CD4-positive, alpha-beta T cell treated with Interleukin-21 for 1 hour (primary cell): Measurements from ENCODE around the gene NUP205.
"Not testable (repeated sequence)": the region's sequence is repeated elsewhere in the genome, so short reads cannot be mapped to it uniquely, and the experiment has no call there.

Experiments used
- DNase-seq: peaks from one replicate; pipeline ENCODE4 v3.0.0-alpha.2; 2020

NUP205 gene

DNA sequence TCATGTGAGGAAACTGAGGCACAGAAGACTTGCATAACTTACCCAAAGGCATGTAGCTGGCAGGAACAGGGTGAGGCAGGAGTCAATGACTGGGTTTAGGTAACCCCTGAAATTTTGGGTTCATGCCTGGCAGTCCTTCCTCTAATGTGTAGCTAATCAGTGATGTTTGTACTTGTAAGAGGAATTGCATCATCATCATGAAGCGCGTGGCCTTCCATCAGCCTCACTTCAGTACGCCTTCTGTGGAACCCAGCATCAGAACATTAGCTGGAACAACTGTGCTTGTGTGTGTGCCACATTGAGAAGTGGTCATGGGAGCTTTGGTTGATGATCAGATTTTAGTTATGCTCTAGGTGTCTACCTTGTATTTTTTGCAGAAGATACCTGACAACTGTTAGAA lies 86.4 kb downstream of the NUP205 start:
- no peak for DNase-seq

DNA sequence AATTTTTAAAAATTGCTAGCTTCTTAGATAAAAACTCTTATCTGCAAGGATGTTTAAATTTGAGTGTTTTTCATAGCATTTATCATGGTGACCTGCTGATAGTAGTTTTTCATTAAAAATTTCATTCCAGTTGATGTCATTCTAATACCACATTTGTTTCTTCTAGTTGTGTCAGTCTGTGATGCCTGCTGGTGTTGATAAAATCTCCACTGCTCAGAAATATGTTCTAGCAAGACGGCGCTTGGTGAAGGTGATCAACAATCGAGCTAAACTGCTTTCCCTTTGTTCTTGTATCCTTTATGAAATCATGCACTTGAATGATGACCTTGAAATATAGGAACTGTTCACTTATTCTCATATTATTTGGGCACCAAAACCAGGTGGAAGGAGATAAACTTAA lies 87.0 kb downstream of the NUP205 start:
- no peak for DNase-seq

DNA sequence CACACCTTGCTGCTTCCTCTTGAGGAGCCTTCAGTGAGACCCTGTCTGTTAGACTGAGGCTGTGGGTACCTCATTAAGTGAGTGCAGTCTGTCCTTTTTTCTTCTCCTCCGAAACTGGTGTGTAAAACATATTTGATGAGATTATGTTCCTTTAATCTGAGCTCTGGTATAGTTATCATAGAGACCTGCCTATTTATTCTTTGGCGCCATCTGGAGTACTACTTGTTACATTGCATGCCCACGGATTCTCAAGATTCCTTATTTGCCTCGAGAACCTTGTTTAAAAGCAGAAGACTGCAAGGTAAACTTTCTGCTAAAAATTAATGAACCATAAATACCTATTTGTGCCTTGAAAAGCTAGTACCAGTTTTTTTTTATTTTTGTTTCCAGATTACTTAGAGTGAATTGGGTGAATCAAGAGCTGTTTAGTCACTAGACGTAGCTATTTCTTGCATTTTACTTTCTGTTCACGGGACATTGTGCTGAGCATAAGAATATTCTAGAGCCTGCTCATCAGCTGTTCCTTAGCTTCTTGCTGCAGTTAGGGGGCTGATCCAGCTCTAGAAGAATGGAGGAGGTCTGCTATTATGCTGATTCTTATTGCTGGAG lies 87.7 kb downstream of the NUP205 start:
- DNase-seq, result peak; percentile 57

DNA sequence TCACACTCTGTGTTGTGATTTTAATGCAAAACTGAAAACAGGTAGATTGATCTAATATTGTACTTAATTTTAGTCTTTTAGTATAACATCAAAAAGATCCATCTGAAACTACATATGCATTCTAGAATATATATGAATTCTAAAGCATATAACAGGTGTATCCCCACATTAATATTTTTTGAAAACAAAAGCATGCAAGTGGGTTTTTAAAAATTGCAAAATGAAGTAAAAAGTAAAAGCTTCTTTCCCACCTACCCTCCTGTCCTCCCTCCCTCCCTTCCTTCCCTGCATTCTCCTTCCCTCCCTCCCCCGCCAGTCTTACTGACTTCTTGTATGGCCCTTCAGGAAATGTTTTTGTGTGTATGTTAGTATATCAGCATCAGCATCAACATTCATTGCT lies 90.0 kb downstream of the NUP205 start:
- DNase-seq, result no peak

DNA sequence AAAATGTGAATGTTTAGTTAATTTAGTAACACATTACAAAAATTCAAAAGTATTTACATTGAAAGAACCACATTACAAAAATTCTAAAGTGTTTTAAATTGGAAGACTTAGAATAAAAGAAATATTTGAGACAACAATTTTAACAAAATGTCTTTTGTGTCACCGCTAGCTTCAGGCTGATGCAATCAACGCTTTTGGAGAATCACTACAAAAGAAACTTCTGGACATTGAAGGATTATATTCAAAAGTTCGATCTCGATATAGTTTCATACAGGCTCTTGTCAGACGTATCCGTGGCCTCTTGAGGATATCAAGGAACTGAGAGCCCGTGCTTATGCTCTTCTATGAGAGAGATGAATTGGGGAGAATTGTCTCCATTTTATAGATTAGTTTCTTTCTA lies 90.5 kb downstream of the NUP205 start:
- DNase-seq, result no peak

DNA sequence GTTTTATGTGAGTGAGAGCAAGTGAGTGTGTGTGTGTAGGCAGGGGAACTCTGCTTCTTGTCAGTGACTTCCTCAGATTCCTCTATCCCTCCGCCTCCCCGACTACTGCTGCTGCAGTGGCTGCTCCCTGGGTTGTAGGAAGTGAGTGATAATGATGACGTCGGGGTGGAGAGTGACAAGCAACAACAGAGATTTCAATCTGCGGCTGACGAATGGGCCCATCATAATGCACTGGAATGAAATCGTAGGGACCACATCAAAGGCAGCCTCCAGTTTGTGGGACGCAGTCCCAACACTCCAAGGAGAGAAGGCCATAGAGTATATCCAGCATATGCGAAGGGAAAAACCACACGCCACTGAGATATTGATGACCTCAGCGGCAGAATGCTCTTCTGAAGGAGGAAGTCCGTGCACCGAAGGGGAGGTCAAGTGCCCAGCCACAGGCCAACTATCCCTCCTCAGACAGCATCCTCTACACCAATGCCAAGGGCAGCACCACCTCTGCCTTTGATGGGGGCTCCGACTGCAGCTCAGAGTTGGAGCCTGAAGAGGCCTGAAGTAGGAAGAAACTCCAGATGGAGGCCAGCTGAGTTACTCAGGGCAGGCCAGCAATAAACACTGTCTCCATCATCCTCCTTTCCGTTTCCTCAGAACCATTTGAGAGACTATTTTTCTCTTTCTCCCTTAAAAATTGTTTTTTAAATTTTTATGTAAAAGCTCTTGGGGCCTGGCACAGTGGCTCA lies 93.3 kb downstream of the NUP205 start:
- DNase-seq, result no peak

DNA sequence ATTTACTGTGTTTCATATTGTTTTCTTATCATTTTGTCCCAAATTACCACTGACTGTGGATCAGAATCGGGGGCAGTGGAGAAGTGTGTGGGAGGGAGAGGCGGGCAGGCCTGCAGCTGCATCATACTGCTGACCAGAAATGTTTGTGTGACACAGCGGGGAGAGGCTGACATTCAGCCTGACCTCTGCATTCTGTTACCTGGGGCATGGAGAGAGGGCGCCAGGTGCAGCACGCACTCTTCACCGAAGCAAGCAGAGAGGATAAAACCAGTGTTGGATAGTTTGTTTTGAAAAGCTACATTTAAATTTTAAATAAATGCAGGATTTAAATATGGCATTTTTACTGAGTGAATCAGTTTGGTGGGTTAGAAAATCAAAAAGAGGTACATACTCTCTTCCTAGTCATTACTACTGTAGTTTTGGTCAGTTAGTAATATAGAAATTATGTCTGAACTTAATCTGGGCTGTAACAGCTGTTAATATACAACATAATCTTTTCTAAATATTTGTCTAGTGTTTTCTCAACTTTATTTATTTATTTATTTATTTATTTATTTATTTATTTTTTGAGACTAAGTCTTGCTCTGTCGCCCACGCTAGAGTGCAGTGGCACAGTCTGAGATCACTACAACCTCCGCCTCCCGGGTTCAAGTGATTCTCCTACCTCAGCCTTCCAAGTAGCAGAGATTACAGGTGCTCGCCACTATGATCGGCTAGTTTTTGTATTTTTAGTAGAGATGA lies 95.8 kb downstream of the NUP205 start:
- no peak for DNase-seq

DNA sequence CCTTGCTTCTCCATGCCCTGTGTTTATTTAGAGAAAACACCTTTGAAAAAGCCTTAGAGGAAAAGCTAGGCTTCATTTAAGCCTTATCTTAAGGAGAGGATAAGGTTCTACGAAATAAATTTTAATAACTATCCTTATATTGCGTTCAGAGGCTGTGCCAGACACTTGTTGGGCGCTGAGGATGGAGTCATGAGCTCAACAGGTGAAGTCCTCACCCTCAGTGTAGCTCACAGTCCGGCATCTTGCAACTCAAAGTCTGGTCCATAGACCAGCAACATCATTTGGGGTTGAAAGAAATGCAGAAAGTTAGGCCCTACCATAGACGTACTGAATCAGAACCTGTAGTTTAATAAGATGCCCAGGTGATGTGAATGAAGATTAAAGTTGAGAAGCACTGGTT lies 100.8 kb downstream of the NUP205 start:
- DNase-seq, result no peak

DNA sequence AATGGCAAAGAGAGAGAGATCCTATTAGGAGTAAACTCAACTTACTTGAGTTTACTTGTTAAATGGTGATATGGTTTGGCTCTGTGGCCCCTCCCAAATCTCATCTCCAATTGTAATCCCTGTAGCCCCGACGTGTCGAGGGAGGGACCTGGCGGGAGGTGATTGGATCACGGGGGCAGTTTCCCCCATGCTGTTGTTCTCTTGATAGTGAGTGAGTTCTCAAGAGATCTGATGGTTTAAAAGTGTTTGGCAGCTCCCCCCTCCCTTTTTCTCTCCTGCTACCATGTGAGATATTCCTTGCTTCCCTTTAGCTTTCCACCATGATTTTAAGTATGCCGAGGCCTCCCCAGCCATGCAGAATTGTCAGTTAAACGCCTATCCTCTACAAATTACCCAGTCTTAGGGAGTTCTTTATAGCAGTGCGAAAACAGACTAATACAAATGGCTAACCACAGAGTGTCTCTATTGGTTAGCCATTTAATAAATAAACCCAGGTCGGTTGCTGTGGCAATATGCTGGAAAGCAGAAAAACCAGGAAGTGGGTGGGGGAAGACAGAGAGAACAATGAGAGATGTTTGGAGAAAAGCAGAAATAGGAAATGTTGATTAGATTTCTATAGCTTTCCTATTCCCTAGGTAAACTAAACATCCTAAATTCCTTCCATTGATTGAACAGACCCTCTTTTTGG lies 101.6 kb downstream of the NUP205 start:
- DNase-seq, result no peak

DNA sequence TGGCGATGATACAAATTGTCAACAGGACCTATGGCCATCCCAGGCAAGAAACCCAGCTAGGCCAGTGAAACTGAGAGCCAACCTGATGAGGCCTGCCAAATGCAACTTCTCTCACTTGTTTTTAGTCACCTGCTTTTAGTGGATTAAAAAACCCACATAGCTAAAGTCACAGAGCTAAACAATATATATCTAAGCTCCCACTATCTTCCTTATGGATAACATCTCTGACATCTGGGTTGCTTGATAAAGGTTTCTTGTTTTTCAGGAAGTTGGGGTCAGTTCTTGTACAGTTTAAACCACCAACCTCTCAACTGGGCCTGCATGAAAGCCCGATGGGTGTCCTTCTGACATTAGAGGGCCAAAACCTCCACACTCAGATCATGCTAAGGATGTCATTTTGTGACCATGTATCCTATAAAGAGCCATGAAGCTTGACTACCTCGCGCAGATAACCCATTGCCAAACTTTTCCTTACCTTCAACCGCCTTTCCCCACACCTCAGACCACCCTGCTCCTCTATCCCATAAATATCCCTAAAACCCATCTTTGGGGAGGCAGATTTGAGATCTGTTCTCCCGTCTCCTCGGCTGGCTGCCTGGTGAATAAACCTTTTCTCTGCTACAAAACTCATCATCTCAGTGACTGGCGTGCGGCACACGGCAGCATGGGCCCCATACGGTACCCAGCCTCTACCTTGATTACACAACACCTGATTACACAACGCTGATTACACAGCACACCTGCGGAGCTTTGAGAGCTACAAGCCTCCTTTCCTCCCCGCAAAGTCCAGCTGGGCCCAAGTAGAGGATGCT lies 103.8 kb downstream of the NUP205 start:
- DNase-seq, result peak; percentile 6

DNA sequence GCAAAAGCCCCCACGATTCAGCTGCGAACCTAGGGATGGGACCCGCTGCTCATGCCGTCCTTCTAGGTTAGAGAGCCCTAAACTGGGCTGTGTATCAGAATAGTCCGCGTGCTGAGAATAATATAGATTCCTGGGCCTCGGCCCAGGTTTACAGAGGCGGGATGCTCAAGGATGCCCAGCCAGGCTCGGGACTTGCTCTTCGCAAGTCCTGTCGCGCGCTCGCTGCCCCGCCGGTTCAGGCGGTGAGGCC lies 104.3 kb downstream of the NUP205 start:
- no peak for DNase-seq

DNA sequence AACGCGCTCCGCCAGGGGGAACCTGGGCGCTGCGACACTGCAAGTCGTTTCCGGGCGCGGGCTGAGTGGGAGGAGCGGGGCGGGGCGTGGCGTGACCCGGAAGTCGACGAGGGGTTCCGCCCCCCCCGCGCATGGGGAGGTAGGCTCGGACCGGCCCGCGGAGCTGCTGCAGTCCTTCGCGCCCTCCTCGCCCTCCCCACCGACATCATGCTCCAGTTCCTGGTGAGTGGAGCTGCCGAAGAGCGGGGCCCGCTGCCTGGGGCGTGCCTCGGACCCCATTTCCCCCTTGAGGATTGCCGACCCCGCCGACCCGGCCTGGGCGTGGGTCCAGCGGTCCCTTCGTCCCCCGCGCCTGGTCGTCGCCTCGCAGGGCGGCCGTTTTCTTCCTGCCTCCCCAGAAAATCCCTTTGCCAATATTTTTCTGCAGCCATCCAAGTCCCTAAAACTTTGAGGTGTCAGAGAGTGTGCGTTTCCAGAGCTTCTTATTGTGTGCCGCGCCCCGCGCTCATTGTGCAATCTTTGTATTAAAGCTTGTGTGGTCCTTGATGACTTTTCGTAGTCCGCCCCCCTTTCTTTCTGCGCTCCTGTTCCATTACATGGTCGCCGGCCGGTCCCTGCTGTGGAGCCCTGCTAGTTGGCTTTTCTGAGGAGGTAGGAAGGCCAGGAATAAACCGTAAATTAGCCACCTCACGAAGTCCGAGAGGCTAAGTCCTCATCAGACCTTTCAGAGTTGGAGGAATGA lies 104.8 kb downstream of the NUP205 start, which contains the start of gene STMP1:
Gene STMP1 (plus strand): TSS at position 142 of the 742 bp plus-strand sequence.
- DNase-seq, result peak; percentile 95

DNA sequence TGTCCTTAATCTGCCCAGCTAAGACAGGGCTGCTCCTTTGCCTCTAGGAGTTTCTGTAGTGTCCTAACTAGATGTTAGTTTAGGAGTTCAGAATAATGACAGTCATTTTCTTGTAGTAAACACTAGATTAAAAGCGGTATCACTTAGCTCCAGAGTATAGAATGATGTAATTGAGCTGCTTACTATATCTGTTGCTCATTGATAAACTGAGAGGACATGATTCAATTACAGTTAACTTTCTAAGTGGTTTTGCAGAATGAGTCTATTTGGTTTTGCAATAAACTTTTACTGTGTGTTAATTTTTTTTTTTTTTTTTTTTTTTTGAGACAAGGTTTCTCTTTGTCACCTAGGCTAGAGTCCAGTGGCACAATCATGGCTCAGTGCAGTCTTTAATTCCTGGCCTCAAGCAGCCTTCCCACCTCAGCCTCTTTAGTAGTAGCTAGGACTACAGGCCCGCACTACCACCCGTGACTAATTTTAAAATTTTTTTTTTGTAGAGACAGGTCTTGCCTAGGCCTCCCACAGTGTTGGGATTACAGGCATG lies 106.4 kb downstream of the NUP205 start:
- DNase-seq, result no peak

DNA sequence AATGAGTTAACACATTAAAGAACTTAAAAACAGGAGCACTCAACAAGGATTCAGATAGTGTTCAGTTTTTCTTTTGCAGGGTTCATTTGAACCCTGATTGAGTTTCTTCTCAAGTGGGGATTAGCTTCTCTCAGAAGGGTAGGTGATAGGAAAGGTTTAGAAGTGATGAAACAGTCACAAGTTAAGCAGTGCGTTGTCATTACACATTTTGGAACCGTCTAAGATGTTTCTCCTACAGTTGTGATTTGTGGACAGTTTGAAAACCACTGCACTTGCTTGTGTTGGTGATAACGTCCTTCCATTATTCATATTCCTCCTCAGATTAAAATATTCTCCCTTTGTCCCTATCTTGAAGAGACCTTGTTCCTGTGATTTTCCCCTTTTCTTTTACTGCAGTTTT lies 107.3 kb downstream of the NUP205 start:
- no peak for DNase-seq

DNA sequence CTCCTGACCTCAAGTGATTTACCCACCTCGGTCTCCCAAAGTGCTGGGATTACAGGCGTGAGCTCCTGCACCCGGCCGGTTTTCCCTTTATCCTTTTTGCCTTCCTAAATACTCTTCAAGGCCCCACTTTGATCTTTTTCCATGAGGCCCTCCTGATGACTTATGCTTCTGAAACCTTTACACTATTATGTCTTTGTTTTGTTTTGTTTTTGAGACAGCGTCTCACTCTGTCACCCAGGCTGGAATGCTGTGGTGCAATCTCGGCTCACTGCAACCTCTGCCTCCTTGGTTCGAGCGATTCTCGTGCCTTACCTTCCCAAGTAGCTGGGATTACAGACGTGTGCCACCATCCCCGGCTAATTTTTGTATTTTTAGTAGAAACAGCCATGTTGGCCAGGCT lies 108.4 kb downstream of the NUP205 start:
- DNase-seq, result no peak

DNA sequence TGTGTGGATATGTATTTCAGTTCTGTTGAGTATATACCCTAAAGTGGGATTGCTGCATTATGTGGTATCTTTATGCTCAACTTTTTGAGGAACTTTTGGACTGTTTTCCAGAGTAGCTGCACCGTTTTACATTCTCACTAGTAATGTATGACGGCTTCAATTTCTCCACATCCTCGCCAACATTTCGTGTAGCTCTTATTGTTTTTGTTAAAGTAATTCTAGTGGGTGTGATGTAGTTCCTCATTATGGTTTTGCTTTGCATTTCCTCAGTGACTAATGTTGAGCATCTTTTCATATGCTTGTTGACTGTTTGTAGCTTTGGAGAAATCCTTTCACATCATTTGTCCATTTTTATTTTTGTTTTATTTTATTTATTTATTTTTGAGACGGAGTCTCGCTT lies 109.1 kb downstream of the NUP205 start:
- DNase-seq, result no peak

DNA sequence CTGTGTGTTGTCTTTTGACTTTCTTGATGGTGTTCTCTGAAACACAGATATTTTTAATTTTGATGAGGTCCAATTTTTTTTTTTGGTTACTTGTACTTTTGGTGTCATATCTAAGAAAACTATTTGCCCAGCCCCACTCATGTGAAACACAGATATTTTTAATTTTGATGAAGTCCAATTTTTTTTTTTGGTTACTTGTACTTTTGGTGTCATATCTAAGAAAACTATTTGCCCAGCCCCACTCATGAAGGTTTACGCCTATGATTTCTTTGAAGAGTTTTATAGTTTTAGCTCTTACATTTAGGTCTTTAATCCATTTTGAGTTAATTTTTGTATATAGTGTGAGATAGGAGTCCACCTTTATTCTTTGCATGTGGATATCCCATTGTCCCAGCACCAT lies 109.9 kb downstream of the NUP205 start:
- DNase-seq, result not testable (repeated sequence)

DNA sequence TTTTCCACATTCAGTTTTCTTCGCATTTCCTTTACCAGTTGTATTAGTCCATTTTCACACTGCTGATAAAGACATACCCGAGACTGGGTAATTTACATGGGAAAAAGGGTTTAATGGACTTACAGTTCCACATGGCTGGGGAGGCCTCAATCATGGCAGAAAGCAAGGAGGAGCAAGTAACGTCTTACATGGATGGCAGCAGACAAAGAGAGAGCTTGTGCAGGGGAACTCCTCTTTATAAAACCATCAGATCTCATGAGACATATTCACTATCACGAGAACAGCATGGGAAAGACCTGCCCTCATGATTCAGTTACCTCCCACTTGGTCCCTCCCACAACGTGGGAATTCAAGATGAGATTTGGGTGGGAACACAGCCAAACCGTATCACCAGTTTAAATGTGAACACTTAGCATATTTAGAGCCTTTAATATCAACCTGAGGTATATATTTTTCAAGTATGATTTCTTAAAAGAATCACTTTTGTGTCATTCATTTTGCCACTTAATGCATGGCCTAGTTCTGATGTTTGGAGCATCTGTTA lies 111.2 kb downstream of the NUP205 start:
- DNase-seq, result not testable (repeated sequence)

DNA sequence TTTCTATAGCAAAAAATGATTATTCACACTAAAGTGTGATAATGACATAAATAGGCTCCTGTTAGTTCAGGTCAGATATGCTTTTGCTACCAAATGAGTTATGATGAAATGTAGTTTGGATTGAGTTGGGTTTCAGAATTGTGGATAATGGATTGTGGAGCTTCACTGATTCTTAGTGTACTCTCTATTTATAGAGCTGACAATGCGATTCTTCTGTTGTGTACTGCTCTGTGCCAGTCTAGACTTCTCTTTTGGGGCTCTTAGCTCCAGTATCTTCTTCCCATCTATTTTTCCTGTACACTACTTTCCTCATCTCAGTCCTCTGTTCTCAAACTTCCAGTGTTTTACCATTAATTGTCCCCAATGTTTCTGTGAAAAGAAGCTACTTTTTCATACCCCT lies 112.1 kb downstream of the NUP205 start:
- no peak for DNase-seq

DNA sequence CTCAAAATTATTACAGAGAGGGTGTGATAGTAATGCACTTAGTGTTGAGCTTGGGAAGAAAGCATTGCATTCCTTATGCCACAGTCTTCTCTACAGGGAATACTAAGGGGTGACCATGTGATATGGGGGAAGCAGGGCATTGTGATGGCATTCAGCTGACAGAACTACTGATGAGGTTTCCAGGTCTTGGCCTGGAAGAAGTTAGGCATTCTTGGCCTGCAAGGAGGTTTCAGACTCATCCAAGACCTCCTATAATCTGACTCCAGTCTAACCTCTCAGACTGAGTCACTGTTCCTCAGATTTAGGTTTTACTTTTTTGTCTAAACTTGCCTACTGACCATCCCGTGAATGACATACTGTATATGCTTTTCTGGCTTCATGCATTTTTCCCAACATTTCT lies 112.5 kb downstream of the NUP205 start:
- no peak for DNase-seq

DNA sequence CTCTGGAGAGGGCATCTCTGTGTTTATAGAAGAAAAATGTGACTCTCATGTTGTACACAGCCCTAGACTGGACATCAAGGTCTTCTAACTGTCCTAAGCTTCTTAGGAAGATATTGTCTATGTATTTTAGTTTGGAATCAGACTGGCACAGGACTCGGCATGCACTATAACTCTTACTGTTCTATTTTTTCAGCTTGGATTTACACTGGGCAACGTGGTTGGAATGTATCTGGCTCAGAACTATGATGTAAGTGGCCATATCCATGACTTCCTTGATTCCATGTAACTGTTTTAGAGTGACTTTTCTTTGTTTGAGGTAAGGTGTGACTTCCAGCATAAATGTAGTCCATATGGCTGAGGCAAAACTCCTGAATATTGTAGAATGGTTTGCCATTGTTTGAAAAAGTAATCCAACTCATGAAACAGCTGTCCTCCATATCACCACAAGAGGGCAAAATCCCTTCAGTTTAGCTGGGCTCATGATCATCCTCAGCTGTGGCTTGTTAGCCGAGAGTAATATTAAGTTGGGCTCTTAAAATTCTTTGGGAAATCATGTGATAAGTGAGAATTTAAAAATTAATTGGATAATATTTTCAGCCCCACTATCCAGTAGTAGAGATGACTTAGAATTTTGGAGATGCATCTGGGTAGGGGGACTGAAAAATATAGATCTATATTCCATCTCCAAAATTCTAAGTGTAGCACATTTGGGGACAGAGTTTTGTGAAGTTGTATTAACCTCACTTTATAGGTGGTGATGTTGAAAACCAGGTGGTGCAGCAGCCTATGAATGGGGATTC lies 115.0 kb downstream of the NUP205 start:
- peak; percentile 23 for DNase-seq
